Measurements from ENCODE around the gene NCOA7.

The NCOA7 gene

GRCh38 chr6:125858427-125859320 lies 67.9 kb downstream of the NCOA7 start:
- H3K4me3 ChIP-seq (ENCODE audit: insufficient read depth, low read length, poor library complexity, severe bottlenecking) = no peak overlapping the region
- H3K4me2 ChIP-seq (ENCODE audit: low read depth, low read length, poor library complexity, severe bottlenecking) = no peak overlapping the region
- no peak overlapping the region for H3K9ac ChIP-seq (ENCODE audit: low read length)
- TF ChIP-seq EZH2phosphoT487 (conservative IDR thresholded peaks at IDR 0.05; ENCODE audit: low read length) (no peak), CTCF (IDR thresholded peaks at IDR 0.05; ENCODE audit: insufficient read depth, low read length, poor library complexity, severe bottlenecking) (peak; percentile 74)
- H3K79me2 ChIP-seq (ENCODE audit: insufficient read depth, low read length) = peaks cover 35% of the 10 kb centered on the region
- H4K20me1 ChIP-seq (ENCODE audit: low read depth, low read length) = no peaks in the 10 kb centered on the region
- no peaks in the 10 kb centered on the region for H3K9me3 ChIP-seq (ENCODE audit: insufficient read depth, low read length)
- H3K27me3 ChIP-seq (ENCODE audit: low read length) = no peaks in the 10 kb centered on the region
- no peaks in the 10 kb centered on the region; the same call in 1 of the 2 replicates for H3F3A ChIP-seq (ENCODE audit: insufficient read depth)
- H3K27ac ChIP-seq (ENCODE audit: low read depth, low read length) = no peak overlapping the region
- no peak overlapping the region for H2AFZ ChIP-seq (ENCODE audit: low read depth, low read length, severe bottlenecking)
- no peaks in the 10 kb centered on the region for H3K9me2 ChIP-seq (replicated peaks; ENCODE audit: insufficient read depth, low read length)
- peaks cover 2% of the 10 kb centered on the region; the same call in 1 of the 2 replicates for H3K36me3 ChIP-seq (ENCODE audit: low read length)

GRCh38 chr6:125859727-125860126 lies 69.0 kb downstream of the NCOA7 start:
- TF ChIP-seq CTCF (IDR thresholded peaks at IDR 0.05; ENCODE audit: insufficient read depth, low read length, poor library complexity, severe bottlenecking) (no peak), EZH2phosphoT487 (conservative IDR thresholded peaks at IDR 0.05; ENCODE audit: low read length) (no peak)
- Histone ChIP-seq H3K9me3 (ENCODE audit: insufficient read depth, low read length) (no peaks in the 10 kb centered on the region), H3K9me2 (replicated peaks; ENCODE audit: insufficient read depth, low read length) (no peaks in the 10 kb centered on the region), H3K27me3 (ENCODE audit: low read length) (no peaks in the 10 kb centered on the region), H3K4me2 (ENCODE audit: low read depth, low read length, poor library complexity, severe bottlenecking) (no peak overlapping the region), H4K20me1 (ENCODE audit: low read depth, low read length) (no peaks in the 10 kb centered on the region), H2AFZ (ENCODE audit: low read depth, low read length, severe bottlenecking) (no peak overlapping the region), H3F3A (ENCODE audit: insufficient read depth) (no peaks in the 10 kb centered on the region; the same call in 1 of the 2 replicates), H3K27ac (ENCODE audit: low read depth, low read length) (no peak overlapping the region), H3K79me2 (ENCODE audit: insufficient read depth, low read length) (peaks cover 25% of the 10 kb centered on the region), H3K4me3 (ENCODE audit: insufficient read depth, low read length, poor library complexity, severe bottlenecking) (no peak overlapping the region), H3K36me3 (ENCODE audit: low read length) (peaks cover 2% of the 10 kb centered on the region; the same call in 1 of the 2 replicates), H3K9ac (ENCODE audit: low read length) (no peak overlapping the region)

DNA sequence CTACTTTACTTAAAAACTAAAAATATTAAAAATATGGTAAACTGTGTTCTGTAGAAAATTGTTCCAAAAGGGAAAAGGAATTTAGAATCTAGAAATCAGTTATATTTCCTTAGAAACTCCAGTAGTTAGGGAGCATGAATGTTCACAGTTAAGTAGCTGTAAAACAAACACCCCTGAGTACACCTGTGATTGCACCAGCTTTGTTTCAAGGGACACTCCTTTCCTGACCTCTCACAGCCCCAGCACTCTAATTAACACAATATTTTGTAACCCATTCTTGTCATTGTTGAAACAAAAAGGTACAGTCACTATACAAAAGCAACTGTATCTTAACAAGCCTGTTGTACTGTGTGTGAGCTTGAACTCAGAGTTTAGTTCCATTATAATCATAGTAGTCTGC lies 72.3 kb downstream of the NCOA7 start:
- no peaks in the 10 kb centered on the region for H3F3A ChIP-seq (ENCODE audit: insufficient read depth)
- peaks cover 23% of the 10 kb centered on the region for H3K79me2 ChIP-seq (ENCODE audit: insufficient read depth, low read length)
- no peak overlapping the region for H3K4me2 ChIP-seq (ENCODE audit: low read depth, low read length, poor library complexity, severe bottlenecking)
- no peaks in the 10 kb centered on the region for H3K36me3 ChIP-seq (ENCODE audit: low read length)
- no peaks in the 10 kb centered on the region for H3K9me2 ChIP-seq (replicated peaks; ENCODE audit: insufficient read depth, low read length)
- H3K27ac ChIP-seq (ENCODE audit: low read depth, low read length) = no peak overlapping the region
- no peak overlapping the region for H3K4me3 ChIP-seq (ENCODE audit: insufficient read depth, low read length, poor library complexity, severe bottlenecking)
- no peaks in the 10 kb centered on the region for H4K20me1 ChIP-seq (ENCODE audit: low read depth, low read length)
- no peaks in the 10 kb centered on the region for H3K27me3 ChIP-seq (ENCODE audit: low read length)
- TF ChIP-seq EZH2phosphoT487 (conservative IDR thresholded peaks at IDR 0.05; ENCODE audit: low read length) = no peak
- TF ChIP-seq CTCF (IDR thresholded peaks at IDR 0.05; ENCODE audit: insufficient read depth, low read length, poor library complexity, severe bottlenecking) = no peak
- H2AFZ ChIP-seq (ENCODE audit: low read depth, low read length, severe bottlenecking) = no peak overlapping the region
- no peaks in the 10 kb centered on the region for H3K9me3 ChIP-seq (ENCODE audit: insufficient read depth, low read length)
- no peak overlapping the region for H3K9ac ChIP-seq (ENCODE audit: low read length)

Data from SU-DHL-6 (cell line).